Activated T-cell treated with anti-CD3 and anti-CD28 coated beads, Interleukin-2, amount 50 U/mL, for 24 hours (primary cell): ENCODE data around the gene ZNF391.
"Not testable (repeated sequence)": the region's sequence is repeated elsewhere in the genome, so short reads cannot be mapped to it uniquely, and the experiment has no call there.

ENCODE experiments used
- DNase-seq: peaks from one replicate; pipeline ENCODE4 v3.0.0-alpha.2; 2020
- H3K27ac Mint-ChIP-seq: 2 replicates; pipeline ENCODE4 v1.8.0; 2020; ENCODE audit warnings: mild to moderate bottlenecking, mixed read lengths
- H3K27me3 Mint-ChIP-seq: 2 replicates; pipeline ENCODE4 v1.8.0; 2020; ENCODE audit warnings: mixed read lengths
- H3K36me3 Mint-ChIP-seq: 2 replicates; pipeline ENCODE4 v1.8.0; 2020; ENCODE audit warnings: low read depth, mixed read lengths
- H3K4me1 Mint-ChIP-seq: 2 replicates; pipeline ENCODE4 v1.8.0; 2020; ENCODE audit warnings: low read depth, mixed read lengths
- H3K4me3 Mint-ChIP-seq: 2 replicates; pipeline ENCODE4 v1.8.0; 2020; ENCODE audit warnings: mild to moderate bottlenecking, moderate library complexity, mixed read lengths
- H3K9me3 Mint-ChIP-seq: 2 replicates; pipeline ENCODE4 v1.8.0; 2020; ENCODE audit warnings: mixed read lengths

Gene ZNF391

DNA sequence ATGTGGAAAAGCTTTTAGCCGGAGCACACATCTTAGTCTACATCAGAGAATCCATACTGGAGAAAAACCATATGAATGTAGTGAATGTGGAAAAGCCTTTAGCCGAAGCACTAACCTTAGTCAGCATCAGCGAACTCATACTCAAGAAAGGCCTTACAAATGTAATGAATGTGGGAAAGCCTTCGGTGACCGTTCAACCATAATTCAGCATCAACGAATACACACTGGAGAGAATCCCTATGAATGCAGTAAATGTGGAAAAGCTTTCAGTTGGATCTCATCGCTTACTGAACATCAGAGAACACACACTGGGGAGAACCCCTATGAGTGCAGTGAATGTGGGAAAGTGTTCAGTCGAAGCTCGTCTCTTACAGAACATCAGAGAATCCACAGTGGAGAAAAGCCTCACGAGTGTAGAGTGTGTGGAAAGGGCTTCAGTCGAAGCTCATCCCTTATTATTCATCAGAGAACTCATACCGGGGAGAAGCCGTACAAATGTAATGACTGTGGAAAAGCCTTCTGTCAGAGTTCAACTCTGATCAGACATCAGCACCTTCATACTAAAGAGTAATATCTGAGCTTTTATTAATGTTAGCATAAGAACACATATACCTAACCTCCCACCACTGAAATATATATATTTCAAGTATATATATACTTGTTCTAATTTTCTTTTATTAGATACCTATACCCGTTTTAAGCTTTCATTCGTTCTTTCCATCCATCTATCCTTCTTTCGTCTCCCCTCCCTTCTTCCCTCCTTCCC, 12.5 kb downstream of the ZNF391 start:
- DNase-seq, result no peak

DNA sequence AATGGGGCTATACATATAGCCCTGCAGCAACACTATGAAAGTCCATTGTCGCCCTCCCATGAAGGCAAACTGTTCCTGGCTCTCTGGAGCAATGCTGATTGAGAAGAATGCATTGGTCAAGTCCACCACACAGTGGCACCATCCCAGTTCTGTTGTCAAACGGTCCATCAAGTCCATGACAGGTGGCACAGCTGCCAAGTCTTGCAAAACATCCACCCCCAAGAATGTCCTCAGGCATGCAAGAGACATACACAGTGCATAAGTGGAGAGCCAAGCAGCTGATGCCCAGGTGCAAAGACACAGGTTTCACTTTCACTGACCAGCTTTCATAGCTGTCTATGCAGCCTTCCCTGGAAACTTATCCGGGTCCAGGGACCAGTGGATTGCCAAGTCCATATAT, 17.5 kb downstream of the ZNF391 start:
- Mint-ChIP-seq H3K4me1 (no peaks in the 10 kb centered on the region), H3K27ac (no peak overlapping the region), H3K9me3 (peaks cover 20% of the 10 kb centered on the region), H3K36me3 (peaks cover 26% of the 10 kb centered on the region), H3K4me3 (no peak overlapping the region), H3K27me3 (no peaks in the 10 kb centered on the region)
- DNase-seq, result no peak

More for the DNA sequence above, 12.5 kb downstream of the ZNF391 start:
- peaks cover 49% of the 10 kb centered on the region for H3K9me3 Mint-ChIP-seq
- peaks cover 71% of the 10 kb centered on the region for H3K36me3 Mint-ChIP-seq
- H3K27ac Mint-ChIP-seq, result no peak overlapping the region
- no peaks in the 10 kb centered on the region for H3K27me3 Mint-ChIP-seq
- no peaks in the 10 kb centered on the region for H3K4me1 Mint-ChIP-seq
- no peak overlapping the region for H3K4me3 Mint-ChIP-seq

- Mint-ChIP-seq H3K27ac (no peak overlapping the region), H3K4me1 (no peaks in the 10 kb centered on the region), H3K27me3 (no peaks in the 10 kb centered on the region), H3K9me3 (peaks cover 13% of the 10 kb centered on the region), H3K36me3 (peaks cover 15% of the 10 kb centered on the region), H3K4me3 (no peak overlapping the region)
- DNase-seq, result no peak
Observed at GRCh38 chr6:27407153-27407814, 18.7 kb downstream of the ZNF391 start.

DNA sequence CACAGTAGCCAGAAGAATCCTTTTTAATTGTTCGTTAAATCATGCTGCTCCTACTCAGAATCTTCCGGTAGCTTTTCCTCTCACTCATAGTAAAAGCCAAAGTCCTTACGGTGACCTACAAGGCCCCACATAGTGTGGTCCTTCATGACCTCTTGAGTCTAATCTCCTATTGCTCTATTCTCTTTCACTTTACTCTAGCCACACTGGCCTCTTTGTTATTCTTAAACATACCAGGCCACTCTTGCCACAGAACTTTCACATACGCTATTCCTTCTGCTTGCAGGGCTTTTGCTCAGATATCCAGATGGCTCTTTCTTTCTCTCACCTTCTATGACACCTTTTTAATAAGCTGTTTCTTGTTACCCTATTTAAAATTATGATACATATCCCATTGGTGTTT, 25.7 kb downstream of the ZNF391 start:
- no peaks in the 10 kb centered on the region for H3K9me3 Mint-ChIP-seq
- H3K27me3 Mint-ChIP-seq, result peaks cover 11% of the 10 kb centered on the region
- no peaks in the 10 kb centered on the region for H3K36me3 Mint-ChIP-seq
- no peaks in the 10 kb centered on the region for H3K4me1 Mint-ChIP-seq
- H3K4me3 Mint-ChIP-seq, result no peak overlapping the region
- no peak overlapping the region for H3K27ac Mint-ChIP-seq
- DNase-seq, result no peak

DNA sequence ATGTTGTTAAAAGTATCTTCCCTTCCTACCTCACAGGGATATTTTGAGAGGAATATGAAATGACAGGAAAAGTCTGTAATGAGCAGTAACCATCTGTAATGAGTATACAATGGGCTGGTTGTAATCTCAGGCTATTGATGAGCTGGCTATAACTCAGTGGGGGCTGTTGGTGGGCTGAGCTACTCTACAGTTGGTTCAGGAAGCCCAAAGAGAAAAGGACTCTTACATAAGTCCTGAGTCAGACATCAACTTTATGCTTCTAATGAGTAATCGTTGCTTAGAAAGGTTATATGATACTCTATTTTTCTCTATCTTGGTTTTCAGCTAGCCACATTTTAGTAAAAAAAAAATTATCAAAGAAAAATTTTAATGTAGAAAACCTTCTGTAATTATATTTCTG, 26.4 kb downstream of the ZNF391 start:
- no peak for DNase-seq
- no peaks in the 10 kb centered on the region for H3K9me3 Mint-ChIP-seq
- no peak overlapping the region for H3K27ac Mint-ChIP-seq
- H3K27me3 Mint-ChIP-seq, result peaks cover 16% of the 10 kb centered on the region
- H3K4me3 Mint-ChIP-seq, result no peak overlapping the region
- no peaks in the 10 kb centered on the region for H3K4me1 Mint-ChIP-seq
- H3K36me3 Mint-ChIP-seq, result no peaks in the 10 kb centered on the region

DNA sequence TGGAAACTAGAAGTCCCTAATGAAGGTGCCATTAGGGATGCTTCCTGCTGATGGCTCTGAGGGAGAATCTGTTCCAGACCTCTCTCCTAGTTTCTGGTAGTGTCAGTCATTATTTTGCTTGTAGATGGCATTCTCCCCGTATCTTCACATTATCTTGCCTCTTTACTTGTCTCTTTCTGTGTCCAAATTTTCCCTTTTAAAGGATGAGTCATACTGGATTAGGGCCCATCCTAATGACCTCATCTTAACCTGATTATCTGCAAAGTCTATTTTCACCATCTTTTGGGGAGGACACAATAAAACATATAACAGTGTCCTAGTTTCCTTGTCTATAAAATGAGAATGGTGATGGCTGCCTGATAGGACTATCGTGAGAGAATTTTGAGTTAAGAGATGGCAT, 27.3 kb downstream of the ZNF391 start:
- no peak for DNase-seq
- no peaks in the 10 kb centered on the region for H3K36me3 Mint-ChIP-seq
- H3K27ac Mint-ChIP-seq, result no peak overlapping the region
- peaks cover 21% of the 10 kb centered on the region for H3K27me3 Mint-ChIP-seq
- no peaks in the 10 kb centered on the region for H3K4me1 Mint-ChIP-seq
- no peaks in the 10 kb centered on the region for H3K9me3 Mint-ChIP-seq
- H3K4me3 Mint-ChIP-seq, result no peak overlapping the region

DNA sequence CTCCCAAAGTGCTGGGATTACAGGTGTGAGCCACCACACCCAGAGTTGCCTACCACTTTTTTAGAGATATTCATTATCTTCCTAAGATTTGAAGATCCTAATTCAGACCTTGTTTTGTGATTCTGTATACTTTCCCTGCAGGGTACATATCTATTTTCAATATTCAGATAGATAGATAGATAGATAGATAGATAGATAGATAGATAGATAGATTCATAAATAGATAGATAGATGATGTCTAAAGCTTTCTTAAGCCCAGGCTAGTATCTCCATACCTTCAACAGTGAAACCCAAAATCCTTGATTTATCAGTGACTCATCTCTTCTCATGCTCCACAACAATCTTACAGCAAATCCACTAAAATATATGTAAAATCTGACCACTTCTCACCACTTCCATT, 30.8 kb downstream of the ZNF391 start:
- Mint-ChIP-seq H3K4me3 (no peak overlapping the region), H3K4me1 (no peaks in the 10 kb centered on the region), H3K9me3 (no peaks in the 10 kb centered on the region), H3K27me3 (peaks cover 40% of the 10 kb centered on the region), H3K36me3 (no peaks in the 10 kb centered on the region), H3K27ac (no peak overlapping the region)
- DNase-seq, result no peak

DNA sequence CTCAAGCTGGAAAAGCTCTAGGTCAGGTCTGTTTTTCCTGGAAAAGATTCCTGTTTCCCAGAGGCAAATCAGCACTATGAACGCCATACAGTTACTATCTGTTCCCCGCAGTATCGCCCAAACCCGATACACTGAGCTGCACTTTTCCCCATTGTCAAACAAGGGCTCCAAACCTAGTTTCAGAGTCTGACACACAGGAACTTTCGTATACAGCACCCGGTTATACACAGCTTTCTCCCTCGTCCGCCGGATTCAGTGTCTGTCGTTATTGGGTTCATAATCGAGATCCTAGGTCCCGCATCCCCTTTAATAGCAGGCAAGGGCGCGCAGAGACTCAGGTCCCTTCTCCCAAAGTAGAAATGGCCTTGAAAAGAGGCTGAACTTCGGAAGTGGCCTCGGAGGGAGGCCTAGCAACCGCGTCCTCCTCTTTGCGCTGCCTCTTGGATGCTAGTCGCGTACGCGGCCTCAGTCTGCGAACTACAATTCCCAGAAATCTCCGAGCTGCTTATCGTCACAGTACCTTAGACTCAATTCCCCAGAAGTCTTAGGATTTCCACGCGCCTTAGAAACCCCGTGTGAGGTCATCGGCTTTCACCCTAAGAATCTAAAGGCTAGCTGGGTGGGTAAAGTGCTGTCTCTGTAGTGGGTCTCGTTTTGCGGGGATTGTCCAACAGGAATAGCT, 34.2 kb downstream of the ZNF391 start:
- DNase-seq, result no peak
- Mint-ChIP-seq H3K27me3 (peaks cover 35% of the 10 kb centered on the region), H3K36me3 (no peaks in the 10 kb centered on the region), H3K4me3 (no peak overlapping the region), H3K4me1 (no peaks in the 10 kb centered on the region), H3K27ac (no peak overlapping the region), H3K9me3 (no peaks in the 10 kb centered on the region)

- H3K4me3 Mint-ChIP-seq, H3K36me3 Mint-ChIP-seq, DNase-seq, H3K4me1 Mint-ChIP-seq, H3K9me3 Mint-ChIP-seq, H3K27ac Mint-ChIP-seq: not testable (repeated sequence)
- H3K27me3 Mint-ChIP-seq, result peaks cover 34% of the 10 kb centered on the region
Observed at GRCh38 chr6:27424851-27425250, 36.3 kb downstream of the ZNF391 start.

DNA sequence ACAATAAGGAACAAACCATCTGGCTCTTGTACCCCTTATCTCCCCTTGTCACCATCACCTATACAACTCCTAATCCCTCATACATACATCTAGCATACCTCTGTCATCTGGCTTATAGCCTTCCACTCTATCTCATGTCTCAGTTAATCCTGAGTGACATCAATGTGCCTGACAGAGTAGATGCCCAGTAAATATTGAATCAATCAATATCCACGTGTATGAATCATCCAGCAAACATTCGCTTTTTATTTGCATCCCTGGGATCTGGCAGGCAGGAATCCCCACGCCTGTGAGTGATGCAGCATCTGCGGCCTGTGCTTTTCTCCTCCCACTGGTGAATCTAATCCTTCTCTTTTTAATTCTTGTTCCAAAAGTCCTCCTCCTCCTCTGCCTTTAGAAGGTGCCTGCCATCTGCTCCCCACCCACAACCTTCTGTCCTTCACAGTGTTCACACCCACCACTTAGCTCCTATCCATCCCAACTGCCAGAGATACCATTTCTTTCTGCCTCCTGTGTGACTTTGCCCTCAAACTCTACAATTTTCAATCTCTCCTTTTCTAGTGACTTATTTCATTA, 37.6 kb downstream of the ZNF391 start:
- H3K27ac Mint-ChIP-seq, result no peak overlapping the region
- H3K4me3 Mint-ChIP-seq, result no peak overlapping the region
- H3K9me3 Mint-ChIP-seq, result peaks cover 6% of the 10 kb centered on the region
- H3K36me3 Mint-ChIP-seq, result no peaks in the 10 kb centered on the region
- no peak for DNase-seq
- no peaks in the 10 kb centered on the region for H3K4me1 Mint-ChIP-seq
- peaks cover 27% of the 10 kb centered on the region for H3K27me3 Mint-ChIP-seq

GRCh38 chr6:27428502-27428901, 39.9 kb downstream of the ZNF391 start:
- DNase-seq, result no peak
- H3K9me3 Mint-ChIP-seq, result peaks cover 6% of the 10 kb centered on the region
- H3K4me3 Mint-ChIP-seq, result no peak overlapping the region
- H3K36me3 Mint-ChIP-seq, result no peaks in the 10 kb centered on the region
- H3K27ac Mint-ChIP-seq, result no peak overlapping the region
- peaks cover 17% of the 10 kb centered on the region for H3K27me3 Mint-ChIP-seq
- no peaks in the 10 kb centered on the region for H3K4me1 Mint-ChIP-seq

- Mint-ChIP-seq H3K27ac (no peak overlapping the region), H3K4me3 (no peak overlapping the region), H3K4me1 (no peaks in the 10 kb centered on the region), H3K27me3 (peaks cover 17% of the 10 kb centered on the region), H3K36me3 (no peaks in the 10 kb centered on the region), H3K9me3 (peaks cover 6% of the 10 kb centered on the region)
- no peak for DNase-seq
Observed at GRCh38 chr6:27428966-27429365, 40.4 kb downstream of the ZNF391 start.

DNA sequence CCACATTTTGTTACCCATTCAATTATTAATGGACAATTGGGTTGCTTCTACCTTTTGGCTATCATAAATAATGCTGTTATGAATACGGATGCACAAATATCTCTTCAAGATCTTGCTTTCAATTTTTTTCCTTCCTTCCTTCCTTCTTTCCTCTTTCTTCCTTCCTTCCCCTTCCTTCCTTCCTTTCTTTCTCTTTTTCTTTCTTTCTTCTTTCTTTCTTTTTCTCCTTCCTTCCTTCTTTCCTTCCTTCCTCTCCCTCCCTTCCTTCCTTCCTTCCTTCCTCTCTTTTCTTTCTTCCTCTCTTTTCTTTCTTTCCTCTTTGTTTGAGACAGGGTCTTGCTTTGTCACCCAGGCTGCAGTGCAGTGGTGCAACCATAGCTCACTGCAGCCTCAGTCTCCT, 45.2 kb downstream of the ZNF391 start:
- DNase-seq, result no peak
- Mint-ChIP-seq H3K9me3 (peaks cover 9% of the 10 kb centered on the region), H3K4me1 (no peaks in the 10 kb centered on the region), H3K27ac (no peak overlapping the region), H3K27me3 (peaks cover 22% of the 10 kb centered on the region), H3K36me3 (no peaks in the 10 kb centered on the region), H3K4me3 (no peak overlapping the region)

GRCh38 chr6:27439371-27439770, 50.8 kb downstream of the ZNF391 start:
- Mint-ChIP-seq H3K27me3 (peaks cover 5% of the 10 kb centered on the region), H3K27ac (no peak overlapping the region), H3K4me3 (no peak overlapping the region), H3K9me3 (peaks cover 26% of the 10 kb centered on the region), H3K36me3 (peaks cover 6% of the 10 kb centered on the region), H3K4me1 (no peaks in the 10 kb centered on the region)
- DNase-seq, result no peak

GRCh38 chr6:27441001-27441400, 52.4 kb downstream of the ZNF391 start:
- Mint-ChIP-seq H3K9me3 (peaks cover 29% of the 10 kb centered on the region), H3K4me3 (no peak overlapping the region), H3K4me1 (no peaks in the 10 kb centered on the region), H3K27me3 (peaks cover 3% of the 10 kb centered on the region), H3K27ac (no peak overlapping the region), H3K36me3 (peaks cover 10% of the 10 kb centered on the region)
- no peak for DNase-seq
